GM12872 (cell line): Measurements from ENCODE around the gene CREB3L1.

Source experiments
- CTCF ChIP-seq: IDR thresholded peaks from 3 replicates; pipeline ENCODE4 v1.5.1; 2011; ENCODE audit warnings: low read depth, mild to moderate bottlenecking, low read length, moderate library complexity; ENCODE audit not compliant: insufficient read depth

Gene CREB3L1

GRCh38 chr11:46348566-46349401 lies 71.3 kb downstream of the CREB3L1 start:
- TF ChIP-seq CTCF = no peak

- no peak for TF ChIP-seq CTCF
These were observed 73.2 kb downstream of the CREB3L1 start for GRCh38 chr11:46350695-46351094.

GRCh38 chr11:46351148-46351547 lies 73.7 kb downstream of the CREB3L1 start:
- TF ChIP-seq CTCF = no peak

- no peak for TF ChIP-seq CTCF
These were observed 74.1 kb downstream of the CREB3L1 start for GRCh38 chr11:46351606-46352005.

GRCh38 chr11:46352063-46352841 lies 74.8 kb downstream of the CREB3L1 start:
- TF ChIP-seq CTCF = peak; percentile 95

GRCh38 chr11:46353698-46354097 lies 76.2 kb downstream of the CREB3L1 start:
- TF ChIP-seq CTCF = no peak

GRCh38 chr11:46356924-46357482 lies 79.5 kb downstream of the CREB3L1 start:
- TF ChIP-seq CTCF = no peak
